Measurements from ENCODE around the gene PTPRO.

Gene PTPRO

GRCh38 chr12:15329891-15330290, 7.6 kb downstream of the PTPRO start:
- no peak for ATAC-seq
- Mint-ChIP-seq H3K4me3 (no peak overlapping the region), H3K4me1 (no peaks in the 10 kb centered on the region), H3K9me3 (no peaks in the 10 kb centered on the region), H3K27ac (no peak overlapping the region), H3K27me3 (peaks cover 33% of the 10 kb centered on the region)
- no peak for DNase-seq

GRCh38 chr12:15334225-15334624, 11.9 kb downstream of the PTPRO start:
- Mint-ChIP-seq H3K4me3 (no peak overlapping the region), H3K9me3 (no peaks in the 10 kb centered on the region), H3K4me1 (no peaks in the 10 kb centered on the region), H3K27ac (no peak overlapping the region), H3K27me3 (peaks cover 8% of the 10 kb centered on the region)
- ATAC-seq: no peak
- DNase-seq: no peak

- Mint-ChIP-seq H3K4me1 (no peaks in the 10 kb centered on the region), H3K27me3 (peaks cover 8% of the 10 kb centered on the region), H3K9me3 (no peaks in the 10 kb centered on the region), H3K4me3 (no peak overlapping the region), H3K27ac (no peak overlapping the region)
- no peak for ATAC-seq
- no peak for DNase-seq
Observed at GRCh38 chr12:15335959-15336358, 13.7 kb downstream of the PTPRO start.

- Mint-ChIP-seq H3K27me3 (peaks cover 8% of the 10 kb centered on the region), H3K9me3 (no peaks in the 10 kb centered on the region), H3K4me1 (no peaks in the 10 kb centered on the region), H3K4me3 (no peak overlapping the region), H3K27ac (no peak overlapping the region)
- ATAC-seq: no peak
- DNase-seq: no peak
Observed at GRCh38 chr12:15336768-15337553, 14.7 kb downstream of the PTPRO start.

- H3K4me1 Mint-ChIP-seq: no peaks in the 10 kb centered on the region
- no peak overlapping the region for H3K4me3 Mint-ChIP-seq
- no peaks in the 10 kb centered on the region for H3K9me3 Mint-ChIP-seq
- H3K27ac Mint-ChIP-seq: no peak overlapping the region
- DNase-seq: no peak
- H3K27me3 Mint-ChIP-seq: peaks cover 4% of the 10 kb centered on the region
- no peak for ATAC-seq
Observed at GRCh38 chr12:15341371-15341770, 19.1 kb downstream of the PTPRO start.

- Mint-ChIP-seq H3K27me3 (peaks cover 23% of the 10 kb centered on the region), H3K4me3 (no peak overlapping the region), H3K9me3 (no peaks in the 10 kb centered on the region), H3K4me1 (no peaks in the 10 kb centered on the region), H3K27ac (no peak overlapping the region)
- DNase-seq (no peak), ATAC-seq (no peak)
Observed at GRCh38 chr12:15344561-15344960, 22.3 kb downstream of the PTPRO start.

GRCh38 chr12:15346488-15346887, 24.2 kb downstream of the PTPRO start:
- Mint-ChIP-seq H3K4me1 (no peaks in the 10 kb centered on the region), H3K27me3 (peaks cover 23% of the 10 kb centered on the region), H3K4me3 (no peak overlapping the region), H3K9me3 (no peaks in the 10 kb centered on the region), H3K27ac (no peak overlapping the region)
- no peak for ATAC-seq
- no peak for DNase-seq

- no peaks in the 10 kb centered on the region for H3K4me1 Mint-ChIP-seq
- DNase-seq (no peak), ATAC-seq (no peak)
- H3K4me3 Mint-ChIP-seq: no peak overlapping the region
- no peak overlapping the region for H3K27ac Mint-ChIP-seq
- peaks cover 30% of the 10 kb centered on the region for H3K27me3 Mint-ChIP-seq
- H3K9me3 Mint-ChIP-seq: no peaks in the 10 kb centered on the region
Observed at GRCh38 chr12:15350643-15351042, 28.3 kb downstream of the PTPRO start.

GRCh38 chr12:15355766-15356165, 33.5 kb downstream of the PTPRO start:
- Mint-ChIP-seq H3K9me3 (no peaks in the 10 kb centered on the region), H3K4me3 (no peak overlapping the region), H3K27me3 (peaks cover 7% of the 10 kb centered on the region), H3K27ac (no peak overlapping the region), H3K4me1 (no peaks in the 10 kb centered on the region)
- ATAC-seq (no peak), DNase-seq (no peak)

- no peak for DNase-seq
- peaks cover 5% of the 10 kb centered on the region for H3K27me3 Mint-ChIP-seq
- H3K9me3 Mint-ChIP-seq: no peaks in the 10 kb centered on the region
- no peak for ATAC-seq
- no peaks in the 10 kb centered on the region for H3K4me1 Mint-ChIP-seq
- H3K4me3 Mint-ChIP-seq: no peak overlapping the region
- no peak overlapping the region for H3K27ac Mint-ChIP-seq
Observed at GRCh38 chr12:15356951-15357364, 34.6 kb downstream of the PTPRO start.

GRCh38 chr12:15364221-15365160, 42.2 kb downstream of the PTPRO start:
- H3K9me3 Mint-ChIP-seq: no peaks in the 10 kb centered on the region
- H3K27me3 Mint-ChIP-seq: peaks cover 10% of the 10 kb centered on the region
- H3K4me1 Mint-ChIP-seq: no peaks in the 10 kb centered on the region

GRCh38 chr12:15368812-15369211, 46.5 kb downstream of the PTPRO start:
- DNase-seq (no peak), ATAC-seq (no peak)
- H3K4me1 Mint-ChIP-seq: no peaks in the 10 kb centered on the region
- no peak overlapping the region for H3K4me3 Mint-ChIP-seq
- H3K27me3 Mint-ChIP-seq: peaks cover 18% of the 10 kb centered on the region
- no peaks in the 10 kb centered on the region for H3K9me3 Mint-ChIP-seq
- H3K27ac Mint-ChIP-seq: no peak overlapping the region

More at GRCh38 chr12:15364221-15365160, 42.2 kb downstream of the PTPRO start:
- DNase-seq (no peak), ATAC-seq (no peak)
- Mint-ChIP-seq H3K27ac (no peak overlapping the region), H3K4me3 (no peak overlapping the region)

GRCh38 chr12:15372352-15372751, 50.0 kb downstream of the PTPRO start:
- DNase-seq (no peak), ATAC-seq (no peak)
- H3K27ac Mint-ChIP-seq: no peak overlapping the region
- peaks cover 18% of the 10 kb centered on the region for H3K27me3 Mint-ChIP-seq
- no peaks in the 10 kb centered on the region for H3K4me1 Mint-ChIP-seq
- H3K4me3 Mint-ChIP-seq: no peak overlapping the region
- peaks cover 7 to 8% of the 10 kb centered on the region in 2 donors for H3K9me3 Mint-ChIP-seq

- peaks cover 7% of the 10 kb centered on the region for H3K27me3 Mint-ChIP-seq
- ATAC-seq: no peak
- H3K4me1 Mint-ChIP-seq: no peaks in the 10 kb centered on the region
- H3K9me3 Mint-ChIP-seq: no peaks in the 10 kb centered on the region
- H3K4me3 Mint-ChIP-seq: no peak overlapping the region
- no peak for DNase-seq
- no peak overlapping the region for H3K27ac Mint-ChIP-seq
Observed at GRCh38 chr12:15387772-15388171, 65.5 kb downstream of the PTPRO start.

GRCh38 chr12:15389561-15389960, 67.3 kb downstream of the PTPRO start:
- no peak overlapping the region for H3K4me3 Mint-ChIP-seq
- no peak overlapping the region for H3K27ac Mint-ChIP-seq
- H3K9me3 Mint-ChIP-seq: no peaks in the 10 kb centered on the region
- H3K4me1 Mint-ChIP-seq: no peaks in the 10 kb centered on the region
- DNase-seq (no peak), ATAC-seq (no peak)
- peaks cover 7% of the 10 kb centered on the region for H3K27me3 Mint-ChIP-seq

- no peak overlapping the region for H3K27ac Mint-ChIP-seq
- no peak for DNase-seq
- ATAC-seq: no peak
Observed at GRCh38 chr12:15393037-15393436, 70.7 kb downstream of the PTPRO start.

More at GRCh38 chr12:15393037-15393436, 70.7 kb downstream of the PTPRO start:
- H3K4me3 Mint-ChIP-seq: no peak overlapping the region
- H3K4me1 Mint-ChIP-seq: no peaks in the 10 kb centered on the region
- no peaks in the 10 kb centered on the region for H3K27me3 Mint-ChIP-seq
- no peaks in the 10 kb centered on the region for H3K9me3 Mint-ChIP-seq

Data from stimulated activated naive CD8-positive, alpha-beta T cell treated with anti-CD3 and anti-CD28 coated beads, Interleukin-15, amount 100 ng/mL, for 72 hours (primary cell).